Keratinocyte (primary cell): ENCODE data around the gene YAP1. TPM values are rescaled to one million over a fixed set of nuclear protein-coding genes. Genes with fewer than 3 reads are reported as not detected.

Source experiments
- DNase-seq: peaks from one replicate; pipeline ENCODE4 v3.0.0-alpha.2; 2011; ENCODE audit warnings: low read depth, missing footprints, low spot score
- FAIRE-seq: peaks from 2 replicates; lab custom pipeline; 2011; peaks lifted over from hg19 to GRCh38; lab: Jason Lieb, UNC
- H2AFZ ChIP-seq: 2 replicates; pipeline ENCODE4 v1.6.0; 2012; ENCODE audit warnings: low read length, control low read depth, inconsistent platforms; ENCODE audit not compliant: control insufficient read depth
- H3K27ac ChIP-seq: 2 replicates; pipeline ENCODE4 v1.5.1; 2011; ENCODE audit warnings: low read length; ENCODE audit not compliant: control insufficient read depth, insufficient read depth
- H3K27me3 ChIP-seq: 3 replicates; pipeline ENCODE4 v1.6.0; 2011; ENCODE audit warnings: low read length; ENCODE audit not compliant: control insufficient read depth, insufficient read depth; ENCODE audit errors: extremely low read depth
- H3K36me3 ChIP-seq, 2 experiments: 2 replicates in 1 of 2; 3 replicates in 1 of 2; pipeline ENCODE4 v1.5.1; 2011; ENCODE audit warnings: low read length in 2 of 2, mild to moderate bottlenecking in 1 of 2; ENCODE audit not compliant: control insufficient read depth in 2 of 2, insufficient read depth in 2 of 2; ENCODE audit errors: extremely low read depth in 1 of 2
- H3K4me1 ChIP-seq: 3 replicates; pipeline ENCODE4 v1.5.1; 2011; ENCODE audit warnings: low read length; ENCODE audit not compliant: control insufficient read depth, insufficient read depth; ENCODE audit errors: extremely low read depth
- H3K4me2 ChIP-seq: 3 replicates; pipeline ENCODE4 v1.6.0; 2011; ENCODE audit warnings: low read depth, low read length; ENCODE audit not compliant: control insufficient read depth, insufficient read depth; ENCODE audit errors: extremely low read depth
- H3K4me3 ChIP-seq, 3 experiments: fragments of 200-600 bp in 1 of 3; sonication (generic) in 1 of 3; 2 replicates in 2 of 3; 3 replicates in 1 of 3; pipeline ENCODE4 v1.5.1; 2011 to 2016; ENCODE audit warnings: low read length in 3 of 3, mild to moderate bottlenecking in 3 of 3, control low read depth in 2 of 3, inconsistent platforms in 1 of 3, low read depth in 1 of 3, mixed read lengths in 1 of 3, mixed run types in 1 of 3, moderate library complexity in 1 of 3; ENCODE audit not compliant: control insufficient read depth in 2 of 3, insufficient read depth in 2 of 3; ENCODE audit errors: extremely low read depth in 1 of 3
- H3K79me2 ChIP-seq: 2 replicates; pipeline ENCODE4 v1.6.0; 2012; ENCODE audit warnings: low read length; ENCODE audit not compliant: control insufficient read depth, insufficient read depth
- H3K9ac ChIP-seq: 3 replicates; pipeline ENCODE4 v1.6.0; 2011; ENCODE audit warnings: low read length; ENCODE audit not compliant: control insufficient read depth, insufficient read depth; ENCODE audit errors: extremely low read depth
- H3K9me1 ChIP-seq: 3 replicates; pipeline ENCODE4 v1.6.0; 2011; ENCODE audit warnings: low read length; ENCODE audit not compliant: control insufficient read depth, insufficient read depth; ENCODE audit errors: extremely low read depth
- H3K9me3 ChIP-seq: 2 replicates; pipeline ENCODE4 v1.5.1; 2012; ENCODE audit warnings: low read depth, low read length; ENCODE audit not compliant: control insufficient read depth
- H4K20me1 ChIP-seq: 3 replicates; pipeline ENCODE4 v1.6.0; 2011; ENCODE audit warnings: low read length; ENCODE audit not compliant: control insufficient read depth, insufficient read depth; ENCODE audit errors: extremely low read depth
- CTCF ChIP-seq, 3 experiments: IDR thresholded peaks in 1 of 3; conservative IDR thresholded peaks in 1 of 3; optimal IDR thresholded peaks in 1 of 3; 2 replicates in 2 of 3; 3 replicates in 1 of 3; pipeline versions ENCODE3 to v1.5.1; 2011; ENCODE audit warnings: low read length in 3 of 3, mild to moderate bottlenecking in 3 of 3, moderate library complexity in 2 of 3, control low read depth in 1 of 3, inconsistent platforms in 1 of 3; ENCODE audit not compliant: insufficient read depth in 2 of 3; ENCODE audit errors: extremely low read depth in 1 of 3
- EZH2 ChIP-seq: IDR thresholded peaks from one replicate; pipeline ENCODE4 v1.6.1; 2012; ENCODE audit warnings: inconsistent platforms, mild to moderate bottlenecking, low read length, moderate library complexity
- dilution Hi-C: fragments of 300-500 bp; cut with MboI; formaldehyde crosslinking; loops from one replicate; pipeline ENCODE4 v1.7.0; 2020; ENCODE audit warnings: low sequenced_read_pairs; ENCODE audit not compliant: extremely low pct_ligation_motif_present
- polyA plus RNA-seq, 5 experiments: library from polyadenylated mRNA; depleted of rRNA in 3 of 5; stranded (reverse) in 3 of 5; stranded (forward) in 1 of 5; unstranded in 1 of 5; fragments of >200 nt; gene quantifications; 1 replicate in 1 of 5; 2 replicates in 3 of 5; 3 replicates in 1 of 5; pipeline versions ENCODE4 v1.2.1 to v1.2.3, GENCODE V29; 2011 to 2012; ENCODE audit warnings: missing spikeins in 2 of 5, low read depth in 1 of 5, low replicate concordance in 1 of 5

YAP1 gene
- polyA plus RNA-seq, 1 donor (not counting 4 experiments of a cell fraction or from before 2014, with no cell fraction given), result 105 TPM

GRCh38 chr11:102216433-102217075 lies 106.3 kb downstream of the YAP1 start:
- DNase-seq, result no peak
- Histone ChIP-seq H3K4me2 (no peak overlapping the region), H4K20me1 (no peaks in the 10 kb centered on the region), H3K27me3 (no peaks in the 10 kb centered on the region), H3K4me3 (no peak overlapping the region), H3K79me2 (peaks cover 12% of the 10 kb centered on the region), H3K9me1 (no peaks in the 10 kb centered on the region), H2AFZ (no peak overlapping the region), H3K9me3 (no peaks in the 10 kb centered on the region), H3K27ac (no peak overlapping the region), H3K4me1 (peaks cover 14% of the 10 kb centered on the region), H3K36me3 (peaks cover 5 to 18% of the 10 kb centered on the region in 2 experiments), H3K9ac (no peak overlapping the region)
- TF ChIP-seq EZH2 (no peak), CTCF (optimal IDR thresholded peaks at IDR 0.05 in 1 of 3, IDR thresholded peaks at IDR 0.05 in 1 of 3, conservative IDR thresholded peaks at IDR 0.05 in 1 of 3; ENCODE audit: extremely low read depth in 1 of 3, insufficient read depth in 2 of 3, low read length in 3 of 3) (no peak)
- no peak for FAIRE-seq
- dilution Hi-C loops, result no loop called here

- Histone ChIP-seq H3K9ac (no peak overlapping the region), H3K9me3 (no peaks in the 10 kb centered on the region), H4K20me1 (no peaks in the 10 kb centered on the region), H3K9me1 (no peaks in the 10 kb centered on the region), H3K4me2 (peak overlapping the region; percentile 2), H3K4me3 (no peak overlapping the region), H3K27ac (peak overlapping the region; percentile 13), H3K4me1 (peaks cover 53% of the 10 kb centered on the region), H3K36me3 (peaks cover 1 to 14% of the 10 kb centered on the region in 2 experiments), H3K27me3 (no peaks in the 10 kb centered on the region), H2AFZ (no peak overlapping the region), H3K79me2 (peaks cover 16% of the 10 kb centered on the region)
- TF ChIP-seq EZH2, result no peak
- no peak for TF ChIP-seq CTCF (optimal IDR thresholded peaks at IDR 0.05 in 1 of 3, IDR thresholded peaks at IDR 0.05 in 1 of 3, conservative IDR thresholded peaks at IDR 0.05 in 1 of 3; ENCODE audit: extremely low read depth in 1 of 3, insufficient read depth in 2 of 3, low read length in 3 of 3)
- DNase-seq (no peak), FAIRE-seq (peak; percentile 69)
- dilution Hi-C loops, result no loop called here
Observed at GRCh38 chr11:102220728-102221467, 110.7 kb downstream of the YAP1 start.
